Neural progenitor cell (in vitro differentiated cells): ENCODE data around the gene GPR45.

Source experiments
- CTCF ChIP-seq: fragments of 200-600 bp; sonication (generic); IDR thresholded peaks from 2 replicates; pipeline ENCODE4 v1.5.1; 2017; ENCODE audit warnings: antibody characterized with exemption, mild to moderate bottlenecking
- EZH2 ChIP-seq: fragments of 200-600 bp; sonication (generic); IDR thresholded peaks from 2 replicates; pipeline ENCODE4 v1.6.1; 2017; ENCODE audit warnings: antibody characterized with exemption, mild to moderate bottlenecking, moderate library complexity
- EZH2phosphoT487 ChIP-seq: fragments of 200-600 bp; sonication (generic); IDR thresholded peaks from 2 replicates; pipeline ENCODE4 v1.6.1; 2017; ENCODE audit warnings: antibody characterized with exemption

- no peak for TF ChIP-seq CTCF
- TF ChIP-seq EZH2, result no peak
- TF ChIP-seq EZH2phosphoT487, result no peak
Measured at GRCh38 chr2:105241443-105241842, at the start of gene GPR45.
